Measurements from ENCODE around the gene PTOV1.

PTOV1 gene

GRCh38 chr19:49814010-49814409 lies 36.9 kb upstream of the PTOV1 start:
- Histone ChIP-seq H3K36me3 (replicated peaks; ENCODE audit: insufficient read depth, low read length) (no peaks in the 10 kb centered on the region), H3K27ac (ENCODE audit: low read length) (peak overlapping the region; percentile 68; the same call in 1 of the 2 replicates), H3K4me3 (ENCODE audit: low read length) (peak overlapping the region; percentile 70; the same call in 1 of the 2 replicates), H3K4me2 (ENCODE audit: low read depth, low read length) (peak overlapping the region; percentile 81; the same call in 1 of the 2 replicates), H3F3A (ENCODE audit: insufficient read depth, low read length) (peaks cover 11% of the 10 kb centered on the region; the same call in 1 of the 2 replicates), H3K4me1 (ENCODE audit: low read length) (peaks cover 15% of the 10 kb centered on the region), H3K27me3 (replicated peaks; ENCODE audit: insufficient read depth, low read length) (no peaks in the 10 kb centered on the region), H2AFZ (ENCODE audit: low read length) (peak overlapping the region; percentile 54), H3K9me2 (replicated peaks; ENCODE audit: insufficient read depth, low read length) (no peaks in the 10 kb centered on the region), H4K20me1 (ENCODE audit: insufficient read depth, low read length) (no peaks in the 10 kb centered on the region), H3K9ac (ENCODE audit: low read length) (peak overlapping the region; percentile 77), H3K9me3 (replicated peaks; ENCODE audit: insufficient read depth, low read length) (no peaks in the 10 kb centered on the region), H3K79me2 (ENCODE audit: low read length) (peaks cover 10% of the 10 kb centered on the region)
- TF ChIP-seq EZH2phosphoT487 (IDR thresholded peaks at IDR 0.05; ENCODE audit: low read length) (no peak), EZH2 (optimal IDR thresholded peaks at IDR 0.05; ENCODE audit: low read depth, low read length) (no peak)
- TF ChIP-seq, protein P1, sequence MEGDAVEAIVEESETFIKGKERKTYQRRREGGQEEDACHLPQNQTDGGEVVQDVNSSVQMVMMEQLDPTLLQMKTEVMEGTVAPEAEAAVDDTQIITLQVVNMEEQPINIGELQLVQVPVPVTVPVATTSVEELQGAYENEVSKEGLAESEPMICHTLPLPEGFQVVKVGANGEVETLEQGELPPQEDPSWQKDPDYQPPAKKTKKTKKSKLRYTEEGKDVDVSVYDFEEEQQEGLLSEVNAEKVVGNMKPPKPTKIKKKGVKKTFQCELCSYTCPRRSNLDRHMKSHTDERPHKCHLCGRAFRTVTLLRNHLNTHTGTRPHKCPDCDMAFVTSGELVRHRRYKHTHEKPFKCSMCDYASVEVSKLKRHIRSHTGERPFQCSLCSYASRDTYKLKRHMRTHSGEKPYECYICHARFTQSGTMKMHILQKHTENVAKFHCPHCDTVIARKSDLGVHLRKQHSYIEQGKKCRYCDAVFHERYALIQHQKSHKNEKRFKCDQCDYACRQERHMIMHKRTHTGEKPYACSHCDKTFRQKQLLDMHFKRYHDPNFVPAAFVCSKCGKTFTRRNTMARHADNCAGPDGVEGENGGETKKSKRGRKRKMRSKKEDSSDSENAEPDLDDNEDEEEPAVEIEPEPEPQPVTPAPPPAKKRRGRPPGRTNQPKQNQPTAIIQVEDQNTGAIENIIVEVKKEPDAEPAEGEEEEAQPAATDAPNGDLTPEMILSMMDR (IDR thresholded peaks at IDR 0.05; ENCODE audit: low read length): no peak
- DNase-seq: no peak

DNA sequence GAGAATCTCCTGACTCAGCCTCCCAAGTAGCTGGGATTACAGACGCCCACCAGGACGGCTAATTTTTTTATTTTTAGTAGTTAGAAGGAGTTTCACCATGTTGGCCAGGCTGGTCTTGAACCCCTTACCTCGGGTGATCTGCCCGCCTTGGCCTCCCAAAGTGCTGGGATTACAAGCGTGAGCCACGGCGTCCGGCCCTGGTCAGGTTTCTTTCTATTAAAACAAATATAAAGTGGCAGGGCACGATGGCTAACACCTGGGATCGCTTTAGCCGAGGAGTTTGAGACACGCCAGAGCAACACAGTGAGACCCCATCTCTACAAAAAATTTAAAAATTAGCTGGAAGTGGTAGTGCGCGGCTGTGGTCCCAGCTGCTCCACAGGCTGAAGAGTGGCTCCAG lies 34.4 kb upstream of the PTOV1 start:
- no peaks in the 10 kb centered on the region for H4K20me1 ChIP-seq (ENCODE audit: insufficient read depth, low read length)
- no peak overlapping the region for H2AFZ ChIP-seq (ENCODE audit: low read length)
- H3F3A ChIP-seq (ENCODE audit: insufficient read depth, low read length): peaks cover 11% of the 10 kb centered on the region; the same call in 1 of the 2 replicates
- peak overlapping the region; percentile 90 for H3K4me2 ChIP-seq (ENCODE audit: low read depth, low read length)
- no peak for DNase-seq
- H3K4me3 ChIP-seq (ENCODE audit: low read length): no peak overlapping the region
- H3K9ac ChIP-seq (ENCODE audit: low read length): peak overlapping the region; percentile 98; the same call in 1 of the 2 replicates
- H3K27ac ChIP-seq (ENCODE audit: low read length): peak overlapping the region; percentile 92; the same call in 1 of the 2 replicates
- H3K79me2 ChIP-seq (ENCODE audit: low read length): peaks cover 32% of the 10 kb centered on the region
- no peaks in the 10 kb centered on the region for H3K9me3 ChIP-seq (replicated peaks; ENCODE audit: insufficient read depth, low read length)
- H3K36me3 ChIP-seq (replicated peaks; ENCODE audit: insufficient read depth, low read length): no peaks in the 10 kb centered on the region
- peaks cover 11% of the 10 kb centered on the region; the same call in 1 of the 2 replicates for H3K4me1 ChIP-seq (ENCODE audit: low read length)
- no peaks in the 10 kb centered on the region for H3K9me2 ChIP-seq (replicated peaks; ENCODE audit: insufficient read depth, low read length)
- H3K27me3 ChIP-seq (replicated peaks; ENCODE audit: insufficient read depth, low read length): no peaks in the 10 kb centered on the region
- TF ChIP-seq EZH2phosphoT487 (IDR thresholded peaks at IDR 0.05; ENCODE audit: low read length) (no peak), EZH2 (optimal IDR thresholded peaks at IDR 0.05; ENCODE audit: low read depth, low read length) (no peak)
- TF ChIP-seq, protein P1 (IDR thresholded peaks at IDR 0.05; ENCODE audit: low read length): no peak

DNA sequence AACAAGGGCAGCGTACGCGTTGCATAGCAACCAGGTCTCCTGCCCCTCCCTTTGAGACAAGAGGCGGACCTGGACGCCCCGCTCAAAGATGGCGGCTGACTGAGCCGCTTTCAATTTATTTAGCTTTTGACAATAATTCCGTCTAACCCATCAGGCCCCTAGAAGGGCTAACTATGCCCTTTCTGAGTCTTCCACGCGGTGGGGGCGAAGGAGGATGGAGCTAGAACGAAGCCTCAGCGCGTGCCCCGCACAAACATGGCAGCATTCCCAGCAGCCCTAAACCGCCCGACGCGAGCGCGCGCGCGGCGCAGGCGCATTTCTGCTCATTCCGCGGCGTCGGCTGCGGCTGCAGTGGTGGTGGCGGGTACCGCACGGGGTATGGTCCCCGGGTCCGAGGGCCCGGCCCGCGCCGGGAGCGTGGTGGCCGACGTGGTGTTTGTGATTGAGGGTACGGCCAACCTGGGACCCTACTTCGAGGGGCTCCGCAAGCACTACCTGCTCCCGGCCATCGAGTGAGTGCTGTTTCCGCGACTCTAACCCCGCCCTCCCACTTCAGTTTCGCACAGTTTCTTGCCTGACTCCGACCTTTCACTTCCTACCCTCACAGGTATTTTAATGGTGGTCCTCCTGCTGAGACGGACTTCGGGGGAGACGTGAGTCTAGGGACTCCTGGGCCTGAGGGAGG lies 32.9 kb upstream of the PTOV1 start, which contains the start of gene MED25:
MED25 (plus strand) TSS at position 326 of the 685 bp plus-strand sequence; CDS start at position 379, 53 bp downstream.
- Histone ChIP-seq H2AFZ (ENCODE audit: low read length) (peak within 1 kb of the TSS; percentile 69), H4K20me1 (ENCODE audit: insufficient read depth, low read length) (no peaks in the 10 kb centered on the region), H3F3A (ENCODE audit: insufficient read depth, low read length) (peaks cover 1% of the 10 kb centered on the region; the same call in 1 of the 2 replicates), H3K9me3 (replicated peaks; ENCODE audit: insufficient read depth, low read length) (no peaks in the 10 kb centered on the region), H3K4me3 (ENCODE audit: low read length) (peak within 1 kb of the TSS; percentile 99), H3K27me3 (replicated peaks; ENCODE audit: insufficient read depth, low read length) (no peaks in the 10 kb centered on the region), H3K4me2 (ENCODE audit: low read depth, low read length) (peak within 1 kb of the TSS; percentile 90), H3K36me3 (replicated peaks; ENCODE audit: insufficient read depth, low read length) (no peaks in the 10 kb centered on the region), H3K9ac (ENCODE audit: low read length) (peak within 1 kb of the TSS; percentile 98), H3K27ac (ENCODE audit: low read length) (peak within 1 kb of the TSS; percentile 92), H3K9me2 (replicated peaks; ENCODE audit: insufficient read depth, low read length) (no peaks in the 10 kb centered on the region), H3K4me1 (ENCODE audit: low read length) (peaks cover 11% of the 10 kb centered on the region; the same call in 1 of the 2 replicates), H3K79me2 (ENCODE audit: low read length) (peaks cover 35% of the 10 kb centered on the region)
- DNase-seq: peak; percentile 84
- TF ChIP-seq, protein P1 (IDR thresholded peaks at IDR 0.05; ENCODE audit: low read length): no peak; the same call in 1 of the 2 replicates
- TF ChIP-seq EZH2 (optimal IDR thresholded peaks at IDR 0.05; ENCODE audit: low read depth, low read length): no peak
- no peak for TF ChIP-seq EZH2phosphoT487 (IDR thresholded peaks at IDR 0.05; ENCODE audit: low read length)

Data from MM.1S (cell line).